ENCODE data around the gene KCNJ3.

DNA sequence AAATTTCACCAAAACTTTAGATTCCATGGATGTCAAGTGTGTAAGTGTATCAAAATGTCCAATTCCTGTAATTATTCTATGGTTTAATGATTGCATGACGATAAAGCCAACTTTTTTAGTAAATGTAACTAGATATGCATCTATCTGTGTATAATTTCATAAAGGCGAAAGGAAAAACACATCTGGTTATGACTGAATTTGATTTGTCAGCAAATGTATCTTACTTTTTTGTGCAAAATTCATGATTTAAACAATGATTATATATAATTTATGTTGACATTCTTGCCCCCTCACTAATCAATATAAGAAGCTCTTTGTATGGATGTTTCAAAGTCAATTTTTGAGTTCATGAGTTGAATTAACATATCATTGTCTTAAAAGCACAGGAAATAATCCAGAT, 138.5 kb downstream of the KCNJ3 start:
- TF ChIP-seq ZNF274 (IDR thresholded peaks at IDR 0.05; ENCODE audit: low read depth, low read length): no peak
- no peak for TF ChIP-seq SUZ12 (IDR thresholded peaks at IDR 0.05; ENCODE audit: extremely low read depth, insufficient read depth, insufficient read length)
- no peak for TF ChIP-seq YY1 (IDR thresholded peaks at IDR 0.05; ENCODE audit: insufficient read depth, insufficient read length)

All from NT2/D1 (cell line).